SK-N-MC (cell line): ENCODE measurements around the gene TAF1A.

ENCODE experiments used
- EZH2 ChIP-seq: fragments of 200-600 bp; sonication (generic); IDR thresholded peaks from one replicate; pipeline ENCODE4 v1.6.1; 2017; ENCODE audit warnings: antibody characterized with exemption
- POLR2AphosphoS5 ChIP-seq: IDR thresholded peaks from 2 replicates; pipeline ENCODE4 v1.6.1; 2012; ENCODE audit warnings: mild to moderate bottlenecking, low read depth, low read length, borderline replicate concordance

DNA sequence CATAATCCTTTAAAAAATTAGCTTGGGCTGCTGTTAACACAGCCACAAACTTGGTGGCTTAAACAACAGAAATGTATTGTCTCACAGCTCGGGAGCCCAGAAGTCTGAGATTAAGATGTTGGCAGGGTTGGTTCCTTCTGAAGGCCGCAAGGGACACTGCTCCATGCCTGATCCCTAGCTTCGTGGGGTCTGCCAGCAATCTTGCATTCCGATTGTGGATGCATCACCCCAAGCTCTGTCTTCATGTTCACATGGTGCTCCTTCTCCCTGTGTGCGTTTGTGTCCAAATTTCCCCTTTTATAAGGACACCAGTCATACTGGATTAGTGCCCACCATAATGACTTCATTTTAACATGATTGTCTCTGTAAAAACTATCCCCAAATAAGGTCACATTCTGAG lies 36.9 kb downstream of the TAF1A start:
- no peak for TF ChIP-seq POLR2AphosphoS5
- TF ChIP-seq EZH2, result no peak
